NOMO-1 treated with DMSO at 0.1 percent for 48 hours (cell line): ENCODE measurements around the gene BCL11A.

Experiments
- DNase-seq: peaks from one replicate; lab custom pipeline; 2025; ENCODE audit not compliant: unreplicated experiment; lab: John Stamatoyannopoulos, UW

Gene BCL11A

GRCh38 chr2:60510713-60511112 is 42.7 kb downstream of the BCL11A start:
- DNase-seq: no peak

GRCh38 chr2:60509066-60509465 is 44.4 kb downstream of the BCL11A start:
- DNase-seq: no peak

GRCh38 chr2:60508339-60508917 is 45.0 kb downstream of the BCL11A start:
- DNase-seq: no peak

- no peak for DNase-seq
Measured at GRCh38 chr2:60507211-60507965, 46.1 kb downstream of the BCL11A start.

- DNase-seq: no peak
Measured at GRCh38 chr2:60505880-60506260, 47.6 kb downstream of the BCL11A start.

GRCh38 chr2:60505240-60505879 is 48.1 kb downstream of the BCL11A start:
- DNase-seq: no peak

GRCh38 chr2:60504049-60504448 is 49.4 kb downstream of the BCL11A start:
- DNase-seq: no peak

- no peak for DNase-seq
Measured at GRCh38 chr2:60502144-60502543, 51.3 kb downstream of the BCL11A start.

- no peak for DNase-seq
Measured at GRCh38 chr2:60500861-60501260, 52.6 kb downstream of the BCL11A start.

- DNase-seq: no peak
Measured at GRCh38 chr2:60499651-60500265, 53.7 kb downstream of the BCL11A start.

- no peak for DNase-seq
Measured at GRCh38 chr2:60498816-60499429, 54.5 kb downstream of the BCL11A start.

- no peak for DNase-seq
Measured at GRCh38 chr2:60498127-60498815, 55.2 kb downstream of the BCL11A start.

- no peak for DNase-seq
Measured at GRCh38 chr2:60497500-60497899, 56.0 kb downstream of the BCL11A start.

GRCh38 chr2:60496956-60497355 is 56.5 kb downstream of the BCL11A start:
- DNase-seq: no peak

GRCh38 chr2:60496475-60496874 is 57.0 kb downstream of the BCL11A start:
- no peak for DNase-seq

- DNase-seq: no peak
Measured at GRCh38 chr2:60495041-60495625, 58.3 kb downstream of the BCL11A start.

- DNase-seq: no peak
Measured at GRCh38 chr2:60493804-60494387, 59.6 kb downstream of the BCL11A start.

- no peak for DNase-seq
Measured at GRCh38 chr2:60492548-60492947, 60.9 kb downstream of the BCL11A start.

GRCh38 chr2:60490848-60491247 is 62.6 kb downstream of the BCL11A start:
- DNase-seq: no peak

GRCh38 chr2:60490441-60490840 is 63.0 kb downstream of the BCL11A start:
- DNase-seq: no peak
